ENCODE results near the gene DUSP28. TPM values are rescaled to one million over a fixed set of nuclear protein-coding genes. Genes with fewer than 3 reads are reported as not detected.
A peak's percentile ranks its signal among the peaks of the same experiment; 100 is the strongest.

Gene DUSP28
- total and polyA plus RNA-seq, 2 of the 13 experiments (the other 11 are each of a cell fraction or from before 2014, with no cell fraction given): 5.2 to 8.6 TPM

DNA sequence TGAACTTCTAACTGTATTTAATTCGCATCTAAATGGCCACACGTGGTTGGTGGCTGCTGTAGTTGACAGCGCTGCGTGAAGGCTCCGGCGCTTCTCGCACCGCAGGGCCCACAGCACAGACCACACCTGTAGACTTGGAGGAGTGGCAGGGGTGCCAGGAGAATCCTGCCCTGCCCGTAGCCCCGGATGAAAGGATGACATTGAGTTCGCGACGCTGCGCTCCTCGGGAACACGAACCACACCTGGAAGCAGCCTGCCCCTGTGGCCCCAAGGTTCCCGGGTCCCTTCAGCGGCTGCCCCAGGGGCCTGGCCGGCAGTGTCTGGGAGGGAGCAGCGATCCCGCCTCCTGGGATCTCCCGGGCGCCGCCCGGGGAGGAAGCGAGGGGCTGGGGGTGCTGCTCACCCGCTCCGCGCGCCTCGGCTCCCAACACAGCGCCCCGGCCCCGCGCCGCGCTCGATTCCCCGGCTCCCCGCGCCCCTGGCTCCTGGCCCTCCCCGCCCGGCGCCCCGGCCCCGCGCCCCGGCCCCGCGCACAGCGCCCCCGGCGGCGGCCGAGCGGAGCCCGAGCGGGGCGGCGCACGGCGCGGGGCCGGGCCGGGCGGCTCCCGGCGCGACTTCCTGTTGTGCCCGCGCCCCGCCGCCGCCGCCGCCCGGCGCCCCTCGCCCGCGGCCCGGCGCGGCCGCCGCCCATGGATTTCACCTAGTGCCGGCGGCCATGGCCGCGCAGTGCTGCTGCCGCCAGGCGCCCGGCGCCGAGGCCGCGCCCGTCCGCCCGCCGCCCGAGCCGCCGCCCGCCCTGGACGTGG is 7.9 kb downstream of the DUSP28 start, which contains the start of gene RNPEPL1 (continued):
- TF ChIP-seq, protein P1, sequence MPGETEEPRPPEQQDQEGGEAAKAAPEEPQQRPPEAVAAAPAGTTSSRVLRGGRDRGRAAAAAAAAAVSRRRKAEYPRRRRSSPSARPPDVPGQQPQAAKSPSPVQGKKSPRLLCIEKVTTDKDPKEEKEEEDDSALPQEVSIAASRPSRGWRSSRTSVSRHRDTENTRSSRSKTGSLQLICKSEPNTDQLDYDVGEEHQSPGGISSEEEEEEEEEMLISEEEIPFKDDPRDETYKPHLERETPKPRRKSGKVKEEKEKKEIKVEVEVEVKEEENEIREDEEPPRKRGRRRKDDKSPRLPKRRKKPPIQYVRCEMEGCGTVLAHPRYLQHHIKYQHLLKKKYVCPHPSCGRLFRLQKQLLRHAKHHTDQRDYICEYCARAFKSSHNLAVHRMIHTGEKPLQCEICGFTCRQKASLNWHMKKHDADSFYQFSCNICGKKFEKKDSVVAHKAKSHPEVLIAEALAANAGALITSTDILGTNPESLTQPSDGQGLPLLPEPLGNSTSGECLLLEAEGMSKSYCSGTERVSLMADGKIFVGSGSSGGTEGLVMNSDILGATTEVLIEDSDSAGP (CRISPR knock-in tag; IDR thresholded peaks at IDR 0.05; ENCODE audit: borderline replicate concordance): 0 out of 2 replicates have a peak, but pooled peaks have one; percentile 22
- TF ChIP-seq, protein P2, sequence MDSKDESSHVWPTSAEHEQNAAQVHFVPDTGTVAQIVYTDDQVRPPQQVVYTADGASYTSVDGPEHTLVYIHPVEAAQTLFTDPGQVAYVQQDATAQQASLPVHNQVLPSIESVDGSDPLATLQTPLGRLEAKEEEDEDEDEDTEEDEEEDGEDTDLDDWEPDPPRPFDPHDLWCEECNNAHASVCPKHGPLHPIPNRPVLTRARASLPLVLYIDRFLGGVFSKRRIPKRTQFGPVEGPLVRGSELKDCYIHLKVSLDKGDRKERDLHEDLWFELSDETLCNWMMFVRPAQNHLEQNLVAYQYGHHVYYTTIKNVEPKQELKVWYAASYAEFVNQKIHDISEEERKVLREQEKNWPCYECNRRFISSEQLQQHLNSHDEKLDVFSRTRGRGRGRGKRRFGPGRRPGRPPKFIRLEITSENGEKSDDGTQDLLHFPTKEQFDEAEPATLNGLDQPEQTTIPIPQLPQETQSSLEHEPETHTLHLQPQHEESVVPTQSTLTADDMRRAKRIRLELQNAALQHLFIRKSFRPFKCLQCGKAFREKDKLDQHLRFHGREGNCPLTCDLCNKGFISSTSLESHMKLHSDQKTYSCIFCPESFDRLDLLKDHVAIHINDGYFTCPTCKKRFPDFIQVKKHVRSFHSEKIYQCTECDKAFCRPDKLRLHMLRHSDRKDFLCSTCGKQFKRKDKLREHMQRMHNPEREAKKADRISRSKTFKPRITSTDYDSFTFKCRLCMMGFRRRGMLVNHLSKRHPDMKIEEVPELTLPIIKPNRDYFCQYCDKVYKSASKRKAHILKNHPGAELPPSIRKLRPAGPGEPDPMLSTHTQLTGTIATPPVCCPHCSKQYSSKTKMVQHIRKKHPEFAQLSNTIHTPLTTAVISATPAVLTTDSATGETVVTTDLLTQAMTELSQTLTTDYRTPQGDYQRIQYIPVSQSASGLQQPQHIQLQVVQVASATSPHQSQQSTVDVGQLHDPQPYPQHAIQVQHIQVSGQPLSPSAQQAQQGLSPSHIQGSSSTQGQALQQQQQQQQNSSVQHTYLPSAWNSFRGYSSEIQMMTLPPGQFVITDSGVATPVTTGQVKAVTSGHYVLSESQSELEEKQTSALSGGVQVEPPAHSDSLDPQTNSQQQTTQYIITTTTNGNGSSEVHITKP (CRISPR knock-in tag; IDR thresholded peaks at IDR 0.05; ENCODE audit: low read depth): no peak
- TF ChIP-seq TBL1XR1 (IDR thresholded peaks at IDR 0.05; ENCODE audit: borderline replicate concordance, low read length, partially characterized antibody) (no peak), HNRNPLL (IDR thresholded peaks at IDR 0.05; ENCODE audit: low read depth, low read length, poor library complexity, severe bottlenecking) (no peak), SIN3A (IDR thresholded peaks at IDR 0.05; ENCODE audit: borderline replicate concordance, low read depth, low read length) (peak; percentile 40; the same call in 1 of the 2 replicates), ZNF766 (CRISPR knock-in tag; IDR thresholded peaks at IDR 0.05; ENCODE audit: borderline replicate concordance) (no peak), MED8 (CRISPR knock-in tag; IDR thresholded peaks at IDR 0.05; ENCODE audit: insufficient replicate concordance) (no peak), CHCHD3 (CRISPR knock-in tag; IDR thresholded peaks at IDR 0.05) (no peak), KLF9 (CRISPR knock-in tag; IDR thresholded peaks at IDR 0.05; ENCODE audit: low read depth) (no peak), GLI4 (CRISPR knock-in tag; IDR thresholded peaks at IDR 0.05; ENCODE audit: borderline replicate concordance) (no peak), NCOA5 (CRISPR knock-in tag; IDR thresholded peaks at IDR 0.05) (no peak), ZNF644 (CRISPR knock-in tag; IDR thresholded peaks at IDR 0.05; ENCODE audit: low read depth) (no peak), PLRG1 (conservative IDR thresholded peaks at IDR 0.05) (no peak), POLR2A (IDR thresholded peaks at IDR 0.05; ENCODE audit: insufficient read depth in 1 of 2, low read depth in 2 of 2, low read length in 2 of 2) (no peak; a peak in 1 of 4 replicates)
- TF ChIP-seq, protein P3, sequence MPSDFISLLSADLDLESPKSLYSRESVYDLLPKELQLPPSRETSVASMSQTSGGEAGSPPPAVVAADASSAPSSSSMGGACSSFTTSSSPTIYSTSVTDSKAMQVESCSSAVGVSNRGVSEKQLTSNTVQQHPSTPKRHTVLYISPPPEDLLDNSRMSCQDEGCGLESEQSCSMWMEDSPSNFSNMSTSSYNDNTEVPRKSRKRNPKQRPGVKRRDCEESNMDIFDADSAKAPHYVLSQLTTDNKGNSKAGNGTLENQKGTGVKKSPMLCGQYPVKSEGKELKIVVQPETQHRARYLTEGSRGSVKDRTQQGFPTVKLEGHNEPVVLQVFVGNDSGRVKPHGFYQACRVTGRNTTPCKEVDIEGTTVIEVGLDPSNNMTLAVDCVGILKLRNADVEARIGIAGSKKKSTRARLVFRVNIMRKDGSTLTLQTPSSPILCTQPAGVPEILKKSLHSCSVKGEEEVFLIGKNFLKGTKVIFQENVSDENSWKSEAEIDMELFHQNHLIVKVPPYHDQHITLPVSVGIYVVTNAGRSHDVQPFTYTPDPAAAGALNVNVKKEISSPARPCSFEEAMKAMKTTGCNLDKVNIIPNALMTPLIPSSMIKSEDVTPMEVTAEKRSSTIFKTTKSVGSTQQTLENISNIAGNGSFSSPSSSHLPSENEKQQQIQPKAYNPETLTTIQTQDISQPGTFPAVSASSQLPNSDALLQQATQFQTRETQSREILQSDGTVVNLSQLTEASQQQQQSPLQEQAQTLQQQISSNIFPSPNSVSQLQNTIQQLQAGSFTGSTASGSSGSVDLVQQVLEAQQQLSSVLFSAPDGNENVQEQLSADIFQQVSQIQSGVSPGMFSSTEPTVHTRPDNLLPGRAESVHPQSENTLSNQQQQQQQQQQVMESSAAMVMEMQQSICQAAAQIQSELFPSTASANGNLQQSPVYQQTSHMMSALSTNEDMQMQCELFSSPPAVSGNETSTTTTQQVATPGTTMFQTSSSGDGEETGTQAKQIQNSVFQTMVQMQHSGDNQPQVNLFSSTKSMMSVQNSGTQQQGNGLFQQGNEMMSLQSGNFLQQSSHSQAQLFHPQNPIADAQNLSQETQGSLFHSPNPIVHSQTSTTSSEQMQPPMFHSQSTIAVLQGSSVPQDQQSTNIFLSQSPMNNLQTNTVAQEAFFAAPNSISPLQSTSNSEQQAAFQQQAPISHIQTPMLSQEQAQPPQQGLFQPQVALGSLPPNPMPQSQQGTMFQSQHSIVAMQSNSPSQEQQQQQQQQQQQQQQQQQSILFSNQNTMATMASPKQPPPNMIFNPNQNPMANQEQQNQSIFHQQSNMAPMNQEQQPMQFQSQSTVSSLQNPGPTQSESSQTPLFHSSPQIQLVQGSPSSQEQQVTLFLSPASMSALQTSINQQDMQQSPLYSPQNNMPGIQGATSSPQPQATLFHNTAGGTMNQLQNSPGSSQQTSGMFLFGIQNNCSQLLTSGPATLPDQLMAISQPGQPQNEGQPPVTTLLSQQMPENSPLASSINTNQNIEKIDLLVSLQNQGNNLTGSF (CRISPR knock-in tag; IDR thresholded peaks at IDR 0.05): no peak
- TF ChIP-seq, protein P4, sequence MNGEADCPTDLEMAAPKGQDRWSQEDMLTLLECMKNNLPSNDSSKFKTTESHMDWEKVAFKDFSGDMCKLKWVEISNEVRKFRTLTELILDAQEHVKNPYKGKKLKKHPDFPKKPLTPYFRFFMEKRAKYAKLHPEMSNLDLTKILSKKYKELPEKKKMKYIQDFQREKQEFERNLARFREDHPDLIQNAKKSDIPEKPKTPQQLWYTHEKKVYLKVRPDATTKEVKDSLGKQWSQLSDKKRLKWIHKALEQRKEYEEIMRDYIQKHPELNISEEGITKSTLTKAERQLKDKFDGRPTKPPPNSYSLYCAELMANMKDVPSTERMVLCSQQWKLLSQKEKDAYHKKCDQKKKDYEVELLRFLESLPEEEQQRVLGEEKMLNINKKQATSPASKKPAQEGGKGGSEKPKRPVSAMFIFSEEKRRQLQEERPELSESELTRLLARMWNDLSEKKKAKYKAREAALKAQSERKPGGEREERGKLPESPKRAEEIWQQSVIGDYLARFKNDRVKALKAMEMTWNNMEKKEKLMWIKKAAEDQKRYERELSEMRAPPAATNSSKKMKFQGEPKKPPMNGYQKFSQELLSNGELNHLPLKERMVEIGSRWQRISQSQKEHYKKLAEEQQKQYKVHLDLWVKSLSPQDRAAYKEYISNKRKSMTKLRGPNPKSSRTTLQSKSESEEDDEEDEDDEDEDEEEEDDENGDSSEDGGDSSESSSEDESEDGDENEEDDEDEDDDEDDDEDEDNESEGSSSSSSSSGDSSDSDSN (CRISPR knock-in tag; IDR thresholded peaks at IDR 0.05): peak; percentile 61; the same call in 1 of the 2 replicates
